GM21447 (cell line): ENCODE data around the gene NSD2.

Experiments used
- ATAC-seq: cut with Tn5 transposase; IDR thresholded peaks from one replicate; pipeline ENCODE4 v1.9.1; 2021; ENCODE audit not compliant: unreplicated experiment

NSD2 gene

GRCh38 chr4:1940566-1940965 lies 69.4 kb downstream of the NSD2 start:
- no peak for ATAC-seq

- no peak for ATAC-seq
Observed at GRCh38 chr4:1943928-1944327, 72.7 kb downstream of the NSD2 start.

- no peak for ATAC-seq
Observed at GRCh38 chr4:1945124-1945895, 74.1 kb downstream of the NSD2 start.

GRCh38 chr4:1945912-1946311 lies 74.7 kb downstream of the NSD2 start:
- no peak for ATAC-seq

- no peak for ATAC-seq
Observed at GRCh38 chr4:1948232-1948631, 77.0 kb downstream of the NSD2 start.

GRCh38 chr4:1948892-1949436 lies 77.8 kb downstream of the NSD2 start:
- no peak for ATAC-seq

GRCh38 chr4:1950369-1950768 lies 79.2 kb downstream of the NSD2 start:
- no peak for ATAC-seq

- ATAC-seq = no peak
Observed at GRCh38 chr4:1952058-1952700, 81.0 kb downstream of the NSD2 start.

- no peak for ATAC-seq
Observed at GRCh38 chr4:1952719-1953118, 81.5 kb downstream of the NSD2 start.

GRCh38 chr4:1953335-1953734 lies 82.1 kb downstream of the NSD2 start:
- no peak for ATAC-seq

GRCh38 chr4:1956631-1957030 lies 85.4 kb downstream of the NSD2 start:
- no peak for ATAC-seq

GRCh38 chr4:1958276-1959103 lies 87.3 kb downstream of the NSD2 start:
- no peak for ATAC-seq

- no peak for ATAC-seq
Observed at GRCh38 chr4:1959104-1959384, 87.9 kb downstream of the NSD2 start.

GRCh38 chr4:1960170-1960825 lies 89.1 kb downstream of the NSD2 start:
- ATAC-seq = no peak

GRCh38 chr4:1961038-1961437 lies 89.8 kb downstream of the NSD2 start:
- ATAC-seq = no peak

- ATAC-seq = no peak
Observed at GRCh38 chr4:1961563-1961962, 90.4 kb downstream of the NSD2 start.

GRCh38 chr4:1962980-1963379 lies 91.8 kb downstream of the NSD2 start:
- ATAC-seq = no peak

- no peak for ATAC-seq
Observed at GRCh38 chr4:1964443-1964842, 93.2 kb downstream of the NSD2 start.

GRCh38 chr4:1964971-1965370 lies 93.8 kb downstream of the NSD2 start:
- no peak for ATAC-seq

- no peak for ATAC-seq
Observed at GRCh38 chr4:1967512-1968149, 96.4 kb downstream of the NSD2 start.
